HG02981 (cell line): ENCODE results near the gene CALY.

Experiments
- ATAC-seq: cut with Tn5 transposase; IDR thresholded peaks from one replicate; pipeline ENCODE4 v1.9.1; 2021; ENCODE audit warnings: mild to moderate bottlenecking, moderate library complexity; ENCODE audit not compliant: unreplicated experiment

CALY gene

DNA sequence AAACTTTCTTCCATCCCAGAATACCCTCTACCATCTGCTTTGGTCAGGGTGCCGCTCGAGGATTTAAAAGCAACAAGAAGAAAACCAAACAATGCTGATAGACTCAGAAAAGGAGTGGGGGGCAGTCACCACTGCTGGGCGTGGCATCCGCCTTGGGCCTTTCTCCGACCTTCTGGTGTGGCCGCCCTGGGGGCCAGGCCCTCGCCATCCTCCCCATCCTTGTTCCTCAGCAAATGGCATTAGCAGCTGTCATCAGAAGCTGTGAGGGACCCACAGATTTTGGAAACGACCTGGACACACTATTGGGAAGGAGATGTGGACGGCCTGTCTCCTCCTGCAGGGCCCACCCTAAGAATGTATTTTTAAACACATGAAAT is 23.9 kb downstream of the CALY start:
- ATAC-seq: no peak

DNA sequence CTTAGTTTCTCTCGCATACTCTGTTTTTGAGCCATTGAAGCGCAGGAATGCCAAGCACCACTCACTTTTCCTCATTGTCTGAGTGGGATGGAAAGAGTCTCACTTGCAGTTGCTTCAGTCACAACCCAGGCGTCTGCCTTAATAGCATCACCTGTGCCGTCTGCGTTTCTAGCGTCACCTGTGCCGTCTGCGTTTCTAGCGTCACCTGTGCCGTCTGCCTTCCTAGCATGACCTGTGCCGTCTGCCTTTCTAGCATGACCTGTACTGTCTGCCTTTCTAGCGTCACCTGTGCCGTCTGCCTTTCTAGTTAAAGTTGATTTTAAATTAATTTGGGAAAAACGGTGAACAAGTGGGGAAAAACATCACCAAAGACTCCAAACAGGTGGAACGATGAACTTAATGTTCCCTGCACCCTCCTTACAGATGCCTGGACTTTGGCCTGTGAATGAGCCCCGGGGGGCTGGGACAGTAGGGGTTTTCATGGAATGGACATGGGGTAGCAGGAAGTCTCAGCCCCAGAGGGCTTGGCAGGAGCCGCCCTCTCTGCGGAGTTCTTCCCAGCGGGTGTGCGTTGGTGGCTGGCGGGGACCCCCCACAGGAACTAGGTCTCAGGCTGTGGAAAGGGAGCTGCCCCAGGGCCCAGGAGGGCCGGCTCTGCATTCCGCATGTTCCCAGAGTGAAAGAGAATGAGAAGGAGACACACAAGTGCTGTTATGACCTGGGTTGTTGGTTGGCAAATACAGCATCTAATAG is 24.5 kb downstream of the CALY start:
- ATAC-seq: no peak

- ATAC-seq: no peak
Observed at GRCh38 chr10:133311570-133311969, 25.1 kb downstream of the CALY start.

DNA sequence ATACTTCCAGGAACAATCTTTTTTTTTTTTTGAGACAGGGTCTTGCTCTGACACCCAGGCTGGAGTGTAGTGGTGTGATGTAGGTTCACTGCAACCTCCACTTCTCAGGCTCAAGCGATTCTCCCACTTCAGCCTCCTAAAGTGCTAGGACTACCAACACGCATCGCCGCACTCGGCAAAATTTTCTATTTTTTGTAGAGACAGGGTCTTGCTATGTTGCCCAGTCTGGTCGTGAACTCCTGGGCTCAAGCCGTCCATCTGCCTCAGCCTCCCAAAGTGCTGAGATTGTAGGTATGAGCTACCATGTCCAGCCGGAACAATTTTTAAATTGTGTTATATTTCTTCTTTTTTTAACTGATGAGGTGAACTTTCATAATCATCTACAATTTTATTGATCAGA is 25.9 kb downstream of the CALY start:
- no peak for ATAC-seq

- no peak for ATAC-seq
Observed at GRCh38 chr10:133310399-133310755, 26.3 kb downstream of the CALY start.

GRCh38 chr10:133309720-133310398 is 26.8 kb downstream of the CALY start:
- ATAC-seq: no peak

DNA sequence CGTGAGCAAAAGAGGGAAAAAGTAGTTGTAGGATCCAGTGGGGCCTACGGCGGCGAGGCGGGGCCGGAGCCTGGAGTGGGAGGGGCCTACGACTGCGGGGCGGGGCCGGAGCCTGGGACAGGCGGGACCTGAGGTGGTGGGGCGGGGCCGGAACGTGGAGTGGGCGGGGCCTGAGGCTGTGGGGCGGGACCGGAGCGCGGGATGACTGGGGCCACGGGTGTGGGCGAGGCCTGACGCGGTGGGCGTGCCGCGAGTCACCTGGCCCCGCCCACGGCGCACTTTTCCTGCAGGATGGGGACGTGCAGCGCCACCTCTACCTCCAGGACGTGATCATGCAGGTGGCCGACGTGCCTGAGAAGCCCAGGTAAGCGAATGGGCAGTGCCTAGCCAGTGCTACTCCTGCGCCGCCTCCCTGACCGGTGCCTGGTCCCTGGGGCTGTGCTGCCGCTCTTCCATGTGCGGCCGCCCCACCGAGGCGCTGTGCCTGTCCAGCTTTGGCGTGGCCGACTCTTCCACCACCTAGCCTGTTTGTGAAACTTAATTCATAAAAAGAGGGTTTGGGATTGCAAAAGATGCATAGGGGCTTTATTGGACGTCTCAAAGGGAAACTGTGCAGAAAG is 27.5 kb downstream of the CALY start:
- ATAC-seq: peak; percentile 53

DNA sequence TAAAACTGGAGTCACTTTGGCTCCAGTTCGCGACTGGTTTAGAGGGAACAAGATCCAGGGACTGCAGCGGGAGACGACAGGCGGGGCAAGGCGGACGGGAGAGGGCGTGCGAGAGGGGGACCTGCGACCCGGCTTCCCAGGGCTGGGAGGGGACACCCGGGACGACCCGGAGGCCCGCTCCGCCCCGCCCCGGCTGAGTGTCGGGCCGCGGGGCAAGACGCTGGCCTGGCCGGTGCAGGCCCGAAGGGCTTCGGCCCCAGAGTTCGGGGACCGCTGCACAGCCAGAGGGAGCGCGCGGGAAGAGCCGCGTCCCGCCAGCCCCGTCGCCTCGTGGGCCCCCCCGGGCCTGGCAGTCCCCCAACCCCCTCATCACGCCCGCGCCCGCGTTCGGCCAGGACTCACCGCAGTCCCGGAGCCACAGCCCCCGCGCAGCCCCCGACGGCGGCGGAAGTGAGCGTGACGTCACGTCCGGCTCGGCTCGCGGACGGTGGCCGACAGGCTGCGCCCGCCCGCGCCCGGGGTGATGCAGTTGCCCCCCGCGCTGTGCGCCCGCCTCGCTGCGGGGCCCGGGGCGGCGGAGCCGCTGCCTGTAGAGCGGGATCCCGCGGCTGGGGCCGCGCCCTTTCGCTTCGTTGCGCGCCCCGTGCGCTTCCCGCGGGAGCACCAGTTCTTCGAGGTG is 28.1 kb downstream of the CALY start, which contains the start of the genes TUBGCP2 and ZNF511:
Gene TUBGCP2 (minus strand): TSS at position 452 of the 679 bp plus-strand sequence. CDS start 5,931 bp downstream, outside the sequence.
Gene ZNF511 (plus strand): TSS at position 494 of the 679 bp plus-strand sequence. CDS start 30 bp downstream, at position 524.
- peak; percentile 68 for ATAC-seq

- peak; percentile 39 for ATAC-seq
Observed at GRCh38 chr10:133307776-133308420, 28.8 kb downstream of the CALY start.

- no peak for ATAC-seq
Observed at GRCh38 chr10:133306941-133307379, 29.7 kb downstream of the CALY start.

DNA sequence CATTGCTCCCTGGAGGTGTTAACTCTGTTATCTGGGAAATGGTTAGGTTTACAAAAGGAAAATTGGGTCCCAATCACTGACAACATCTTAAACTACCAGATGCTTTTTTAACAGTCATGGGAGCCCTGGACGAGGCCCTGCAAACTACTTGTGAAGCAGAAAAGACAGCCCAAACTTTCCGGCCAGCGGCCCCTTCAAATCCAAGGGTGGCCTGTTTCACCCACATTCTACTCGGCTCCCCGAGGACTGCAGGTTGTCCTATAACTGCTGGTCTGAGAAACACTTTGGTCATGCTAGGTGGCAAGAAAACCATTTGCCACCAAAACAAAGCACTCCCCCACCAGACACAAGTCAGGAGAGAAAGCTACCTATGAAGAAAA is 30.6 kb downstream of the CALY start:
- ATAC-seq: no peak

DNA sequence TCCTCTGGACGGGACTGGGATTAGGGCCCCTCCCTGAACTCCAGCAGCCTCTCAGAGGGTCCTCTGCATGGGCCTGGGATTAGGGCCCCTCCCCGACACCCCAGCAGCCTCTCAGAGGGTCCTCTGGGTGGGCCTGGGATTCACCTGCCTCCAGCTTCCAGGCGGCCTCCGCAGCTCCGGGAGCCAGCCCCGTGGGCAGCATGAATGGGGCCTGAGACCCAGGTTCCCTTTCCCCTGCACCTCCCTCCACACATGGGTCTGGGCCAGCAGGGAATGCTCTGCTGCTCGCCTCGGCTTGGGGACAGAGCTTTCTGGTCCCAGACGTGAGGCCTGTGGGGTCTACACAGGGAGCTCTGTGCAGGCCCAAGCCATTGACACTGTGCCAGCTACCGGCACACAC is 33.5 kb downstream of the CALY start:
- ATAC-seq: no peak

DNA sequence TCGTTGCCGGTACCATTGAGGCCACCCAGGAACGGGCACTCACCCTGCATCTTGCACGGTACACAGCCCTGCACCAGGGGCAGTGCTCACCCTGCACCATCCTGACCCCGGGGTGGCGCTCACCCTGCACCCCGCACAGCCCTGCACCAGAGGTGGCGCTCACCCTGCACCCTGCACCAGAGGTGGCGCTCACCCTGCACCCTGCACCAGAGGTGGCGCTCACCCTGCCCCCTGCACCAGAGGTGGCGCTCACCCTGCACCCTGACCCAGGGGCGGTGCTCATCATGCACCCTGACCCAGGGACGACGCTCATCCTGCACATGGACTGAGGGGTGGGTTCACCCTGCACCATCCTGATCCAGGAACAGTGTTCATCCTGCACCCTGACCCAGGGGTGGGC is 34.5 kb downstream of the CALY start:
- no peak for ATAC-seq

DNA sequence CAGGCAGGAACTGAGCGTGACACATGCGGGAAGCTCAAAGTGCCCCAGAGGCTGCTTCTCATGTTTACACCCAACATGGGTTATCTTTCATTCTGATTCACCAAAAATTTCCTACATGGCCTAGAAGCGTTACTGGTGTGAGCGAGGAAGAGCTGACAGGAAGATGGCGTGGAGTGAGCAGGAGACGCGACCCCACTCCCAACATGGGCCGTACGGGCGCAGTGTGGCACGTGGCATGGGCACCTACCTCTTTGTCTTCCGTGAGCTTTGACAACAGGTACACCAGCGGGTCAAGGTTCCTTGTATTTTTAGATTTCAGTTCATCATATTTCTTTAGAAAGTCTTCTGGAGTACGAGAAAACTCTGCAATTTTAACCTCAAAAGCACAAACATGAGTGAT is 37.0 kb downstream of the CALY start:
- ATAC-seq: no peak

DNA sequence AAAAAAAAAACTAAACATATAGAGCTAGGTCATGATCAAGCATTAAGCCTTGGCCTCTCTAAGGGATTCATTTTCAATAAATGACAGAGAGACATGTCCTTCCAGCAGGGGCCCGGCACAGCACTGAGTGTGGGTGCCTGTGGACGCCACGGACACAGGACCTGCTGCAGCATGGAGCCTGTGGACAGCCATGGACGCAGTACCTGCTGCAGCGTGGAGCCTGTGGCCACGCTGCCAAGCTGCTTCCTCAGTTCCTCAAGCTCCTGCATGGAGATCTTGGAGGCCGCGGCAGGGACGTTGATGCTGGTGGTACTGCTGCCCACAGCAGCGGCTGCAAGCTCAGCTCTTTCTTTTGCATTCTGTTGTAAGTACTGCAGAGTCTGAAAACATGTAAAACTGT is 37.5 kb downstream of the CALY start:
- no peak for ATAC-seq

DNA sequence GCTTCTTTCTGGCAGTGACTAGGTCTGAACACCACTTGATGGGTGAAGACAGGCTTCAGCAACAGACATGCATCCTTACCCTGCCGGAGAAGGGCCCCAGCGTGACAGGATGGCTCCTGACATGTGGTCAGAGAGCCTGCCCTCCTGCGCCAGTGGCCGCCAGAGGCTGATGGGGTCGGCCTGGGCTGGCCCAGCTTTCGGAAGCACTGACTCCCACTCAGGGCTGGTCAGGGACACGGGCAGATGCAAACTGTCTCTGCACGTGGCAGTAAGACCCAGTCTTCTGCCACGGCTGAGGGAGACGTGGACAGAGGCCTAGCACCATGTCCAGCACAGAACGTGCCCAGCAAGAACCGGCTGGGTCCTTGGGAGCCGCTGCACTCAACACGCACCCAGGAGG is 38.2 kb downstream of the CALY start:
- no peak for ATAC-seq

- no peak for ATAC-seq
Observed at GRCh38 chr10:133297504-133297903, 39.2 kb downstream of the CALY start.

GRCh38 chr10:133295426-133296320 is 41.0 kb downstream of the CALY start:
- ATAC-seq: no peak

DNA sequence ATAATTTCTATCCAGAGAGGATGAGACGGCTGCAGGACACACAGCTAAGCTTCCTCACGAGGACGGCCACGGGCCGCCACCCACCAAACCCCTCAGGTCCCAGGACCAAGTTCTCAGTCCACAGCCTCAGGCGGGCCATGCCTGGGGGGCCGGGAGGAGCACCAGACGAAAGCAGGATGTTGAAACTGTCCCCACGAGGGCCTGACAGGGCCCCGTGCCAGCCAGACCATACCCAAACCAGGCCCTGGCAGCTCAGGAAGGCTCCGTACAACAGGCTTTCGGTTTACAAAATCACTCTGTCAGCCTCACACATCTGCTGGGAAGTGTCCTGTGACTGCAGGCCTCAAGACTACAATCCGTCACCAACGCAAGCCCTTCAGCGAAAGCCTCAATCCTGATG is 42.5 kb downstream of the CALY start:
- no peak for ATAC-seq

DNA sequence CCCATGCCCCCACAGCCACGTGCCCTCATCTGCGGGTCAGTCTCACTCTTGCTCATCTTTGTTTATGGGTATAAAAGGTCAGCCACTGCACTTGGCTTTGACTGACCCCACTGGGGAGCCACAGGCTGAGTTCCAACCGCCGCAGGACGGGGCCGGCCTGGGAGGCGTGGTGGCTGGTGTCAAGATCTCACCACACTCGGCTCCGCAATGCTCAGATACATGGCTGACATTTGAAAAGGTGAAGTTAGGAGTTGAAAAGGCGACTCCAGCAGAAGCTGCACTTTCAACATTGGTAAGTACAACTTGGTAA is 42.9 kb downstream of the CALY start:
- no peak for ATAC-seq
